C1 segment of cervical spinal cord (tissue), 14 donors: ENCODE measurements around the gene RNF224.

Experiments
- DNase-seq, 14 donors: peaks; one replicate each; lab custom pipeline; 2025; lab: John Stamatoyannopoulos, UW

The RNF224 gene

DNA sequence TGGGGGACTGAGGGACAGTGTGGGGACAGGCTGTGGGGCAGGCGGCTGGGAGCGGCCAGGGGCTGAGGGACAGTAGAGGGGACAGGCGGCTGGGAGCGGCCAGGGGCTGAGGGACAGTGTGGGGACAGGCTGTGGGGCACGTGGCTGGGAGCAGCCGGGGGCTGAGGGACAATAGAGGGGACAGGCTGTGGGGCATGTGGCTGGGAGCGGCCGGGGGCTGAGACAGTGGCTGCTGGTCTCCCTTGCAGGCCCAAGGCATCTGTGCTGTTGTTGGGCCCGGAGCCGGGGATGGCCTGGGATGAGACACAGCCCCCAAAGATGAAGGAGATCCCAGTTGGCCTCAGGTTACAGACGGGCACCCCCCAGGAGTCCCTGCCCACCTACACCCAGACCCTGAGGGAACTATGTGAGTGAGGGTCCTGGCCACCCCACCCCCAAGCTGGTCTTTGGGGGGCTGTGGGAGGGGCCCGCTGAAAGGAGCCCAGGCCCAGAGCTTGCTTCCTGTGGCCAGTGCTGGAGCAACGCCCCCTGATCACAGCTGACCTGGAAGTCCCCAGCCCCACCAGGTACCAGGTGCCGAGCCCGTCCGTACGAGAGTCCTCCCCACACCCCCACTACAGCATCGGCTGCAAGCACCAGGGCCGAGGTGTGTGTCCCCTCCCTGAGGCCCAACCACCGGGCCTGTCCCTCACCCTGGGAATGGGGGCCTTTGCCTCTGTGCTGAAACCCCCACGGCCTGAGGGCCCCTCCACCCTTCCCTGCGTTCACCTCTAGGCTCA is 24.4 kb downstream of the RNF224 start:
- DNase-seq = no peak

GRCh38 chr9:137252555-137253506 is 25.5 kb downstream of the RNF224 start:
- no peak for DNase-seq

- no peak for DNase-seq
These were observed 26.7 kb downstream of the RNF224 start for GRCh38 chr9:137253717-137254623.

- DNase-seq = peak; percentile 19 to 98 (median 86)
These were observed 27.5 kb downstream of the RNF224 start, which contains the start of gene NELFB for GRCh38 chr9:137254624-137255447. TSS of gene NELFB (plus strand) at chr9:137255327.

- no peak for DNase-seq
These were observed 28.3 kb downstream of the RNF224 start for GRCh38 chr9:137255448-137256114.

GRCh38 chr9:137256362-137256761 is 29.1 kb downstream of the RNF224 start:
- no peak for DNase-seq

GRCh38 chr9:137256856-137257255 is 29.6 kb downstream of the RNF224 start:
- DNase-seq = no peak

- DNase-seq = peak in 2 of 14 donors; percentile 20 to 29
These were observed 35.0 kb downstream of the RNF224 start for GRCh38 chr9:137262173-137262908.

- no peak for DNase-seq
These were observed 35.6 kb downstream of the RNF224 start for GRCh38 chr9:137262909-137263285.

DNA sequence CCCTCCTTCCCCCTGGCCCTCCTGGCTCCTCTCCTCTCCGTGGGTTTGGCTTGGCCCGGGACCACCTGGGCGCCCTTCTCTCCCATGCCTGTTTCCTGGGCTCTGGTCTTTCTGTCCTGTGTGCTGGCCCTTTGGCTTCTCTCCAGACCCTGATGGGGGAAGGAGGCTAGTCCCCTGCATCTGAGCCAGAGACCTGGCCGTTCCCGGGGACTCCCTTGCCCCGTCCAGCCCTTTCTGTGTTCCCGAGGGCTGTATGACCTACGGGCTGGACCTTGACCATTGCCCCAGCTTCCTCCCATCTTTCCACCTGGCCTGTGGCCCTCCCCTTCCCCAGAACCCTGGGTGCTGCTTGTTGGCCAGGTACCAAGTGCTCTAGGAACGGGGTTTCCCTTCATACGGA is 36.2 kb downstream of the RNF224 start:
- no peak for DNase-seq

DNA sequence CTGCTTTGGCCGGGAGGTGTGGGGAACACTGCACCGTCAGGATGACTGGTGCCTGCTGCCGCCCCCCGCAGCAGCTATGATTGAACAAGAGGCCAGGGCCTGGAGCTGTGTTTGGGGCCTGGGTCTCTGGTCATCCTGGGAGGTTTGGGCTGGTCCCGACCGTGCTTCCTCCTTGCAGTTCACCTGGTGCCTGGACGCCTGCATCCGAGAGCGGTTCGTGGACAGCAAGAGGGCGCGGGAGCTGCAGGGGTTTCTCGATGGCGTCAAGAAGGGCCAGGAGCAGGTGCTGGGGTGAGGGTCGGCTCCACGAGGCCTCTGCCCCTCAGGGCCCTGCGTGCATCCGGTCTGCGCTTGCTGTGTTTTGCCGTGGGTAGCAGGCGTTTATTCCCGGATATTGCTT is 36.8 kb downstream of the RNF224 start:
- no peak for DNase-seq

- DNase-seq = no peak
These were observed 38.3 kb downstream of the RNF224 start for GRCh38 chr9:137265496-137266161.

GRCh38 chr9:137266162-137266527 is 38.8 kb downstream of the RNF224 start:
- no peak for DNase-seq

- DNase-seq = no peak
These were observed 39.5 kb downstream of the RNF224 start for GRCh38 chr9:137266585-137267453.

GRCh38 chr9:137267933-137268355 is 40.6 kb downstream of the RNF224 start:
- DNase-seq = no peak

DNA sequence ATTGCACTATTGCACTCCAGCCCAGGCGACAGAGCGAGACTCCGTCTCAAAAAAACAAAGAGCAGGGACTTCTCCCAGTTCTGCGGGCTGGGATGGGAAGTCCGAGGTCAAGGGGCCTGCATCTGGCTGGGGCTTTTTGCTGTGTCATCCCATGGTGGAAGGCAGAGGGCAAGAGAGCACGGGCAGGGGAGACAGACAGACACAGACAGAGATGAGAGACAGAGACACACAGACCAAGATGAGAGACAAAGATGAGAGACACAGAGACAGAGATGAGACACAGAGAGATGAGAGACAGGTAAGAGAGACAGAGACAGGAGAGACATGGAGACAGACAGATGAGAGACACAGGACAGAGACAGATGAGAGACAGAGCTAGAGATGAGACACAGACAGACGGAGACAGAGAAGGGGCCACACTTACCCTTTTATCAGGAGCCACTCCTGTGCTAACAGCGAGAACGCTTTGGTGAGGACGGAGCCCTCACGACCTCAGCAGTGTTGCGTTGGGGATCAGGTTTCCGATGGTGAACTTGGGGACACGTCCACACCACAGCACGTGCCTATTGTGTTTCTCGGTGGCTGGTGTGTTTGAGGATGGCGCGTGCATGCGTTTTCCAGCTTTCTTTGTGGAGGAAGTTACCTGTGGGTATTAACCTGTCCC is 41.4 kb downstream of the RNF224 start:
- no peak for DNase-seq

GRCh38 chr9:137269231-137269772 is 42.0 kb downstream of the RNF224 start:
- DNase-seq = no peak
